ENCODE results near the gene CALCOCO1. TPM values are rescaled to one million over a fixed set of nuclear protein-coding genes. Genes with fewer than 3 reads are reported as not detected.

Gene CALCOCO1
- total and polyA plus RNA-seq, 7 donors, result 24.0 to 322 (median 232) TPM

DNA sequence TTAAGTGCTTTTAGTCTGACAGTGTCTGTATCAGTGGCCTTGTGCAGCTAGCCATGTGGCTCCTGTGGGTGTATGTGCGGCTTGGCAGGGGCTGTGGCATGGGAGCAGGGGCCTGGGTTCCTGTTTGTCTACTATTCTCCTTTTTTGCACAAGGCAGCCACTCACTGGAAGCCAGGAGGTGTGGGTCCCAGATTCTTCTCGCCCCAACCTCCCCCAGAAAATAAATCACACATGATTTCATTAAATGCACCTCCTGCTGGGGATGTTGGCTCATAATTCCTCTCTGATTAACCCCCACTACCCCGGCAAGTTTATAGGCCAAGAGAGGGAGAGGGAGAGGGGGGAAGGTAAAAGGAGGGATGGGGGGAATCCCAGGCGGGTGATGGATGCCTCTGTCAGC, 17.6 kb downstream of the CALCOCO1 start:
- no peak overlapping the region for H3K27ac ChIP-seq
- peaks cover 0 to 17% (median 0%) of the 10 kb centered on the region in 3 donors for H3K27me3 ChIP-seq
- H3K4me1 ChIP-seq, result no peaks in the 10 kb centered on the region
- DNase-seq, result peak; percentile 29
- TF ChIP-seq, protein P1, sequence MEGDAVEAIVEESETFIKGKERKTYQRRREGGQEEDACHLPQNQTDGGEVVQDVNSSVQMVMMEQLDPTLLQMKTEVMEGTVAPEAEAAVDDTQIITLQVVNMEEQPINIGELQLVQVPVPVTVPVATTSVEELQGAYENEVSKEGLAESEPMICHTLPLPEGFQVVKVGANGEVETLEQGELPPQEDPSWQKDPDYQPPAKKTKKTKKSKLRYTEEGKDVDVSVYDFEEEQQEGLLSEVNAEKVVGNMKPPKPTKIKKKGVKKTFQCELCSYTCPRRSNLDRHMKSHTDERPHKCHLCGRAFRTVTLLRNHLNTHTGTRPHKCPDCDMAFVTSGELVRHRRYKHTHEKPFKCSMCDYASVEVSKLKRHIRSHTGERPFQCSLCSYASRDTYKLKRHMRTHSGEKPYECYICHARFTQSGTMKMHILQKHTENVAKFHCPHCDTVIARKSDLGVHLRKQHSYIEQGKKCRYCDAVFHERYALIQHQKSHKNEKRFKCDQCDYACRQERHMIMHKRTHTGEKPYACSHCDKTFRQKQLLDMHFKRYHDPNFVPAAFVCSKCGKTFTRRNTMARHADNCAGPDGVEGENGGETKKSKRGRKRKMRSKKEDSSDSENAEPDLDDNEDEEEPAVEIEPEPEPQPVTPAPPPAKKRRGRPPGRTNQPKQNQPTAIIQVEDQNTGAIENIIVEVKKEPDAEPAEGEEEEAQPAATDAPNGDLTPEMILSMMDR (IDR thresholded peaks at IDR 0.05), result no peak
- TF ChIP-seq POLR2AphosphoS5 (IDR thresholded peaks at IDR 0.05) (no peak), POLR2A (IDR thresholded peaks at IDR 0.05) (no peak), EP300 (IDR thresholded peaks at IDR 0.05) (no peak)
- H3K4me3 ChIP-seq, result no peak overlapping the region
- WGBS, 2 donors, result 45 to 64% methylated on average over 4 of the region's 4 CpGs
- no peaks in the 10 kb centered on the region for H3K9me3 ChIP-seq
- H3K36me3 ChIP-seq, result peaks cover 14 to 36% (median 18%) of the 10 kb centered on the region in 4 donors
- intact Hi-C loops (cut with DNase I), result no loop called here

DNA sequence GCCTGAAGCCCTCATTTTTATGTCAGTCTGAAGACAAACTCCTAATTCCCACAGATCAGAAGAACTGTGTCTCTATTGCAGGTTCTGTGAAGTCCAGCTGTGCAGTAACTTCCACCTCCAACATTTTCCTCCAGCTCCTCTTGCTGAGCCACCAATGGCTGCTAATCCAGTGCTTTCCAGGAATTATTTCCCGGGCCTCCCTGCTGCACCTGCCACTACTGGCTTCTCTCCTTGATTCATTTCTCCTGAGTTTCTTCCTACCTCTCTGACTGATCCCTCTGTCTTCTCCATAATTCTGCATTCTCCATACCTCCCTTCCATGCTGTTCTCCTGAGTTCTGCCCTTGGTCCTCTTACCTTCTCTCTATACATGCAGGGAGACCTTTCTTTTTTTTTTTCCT, 21.2 kb downstream of the CALCOCO1 start:
- Histone ChIP-seq H3K4me1 (no peaks in the 10 kb centered on the region), H3K27me3 (peaks cover 0 to 52% (median 25%) of the 10 kb centered on the region in 3 donors), H3K36me3 (peaks cover 0 to under 1% (median 0%) of the 10 kb centered on the region in 4 donors), H3K27ac (no peak overlapping the region), H3K4me3 (no peak overlapping the region), H3K9me3 (no peaks in the 10 kb centered on the region)
- no peak for DNase-seq
- intact Hi-C loops (cut with DNase I), result no loop called here
- no peak for TF ChIP-seq POLR2AphosphoS5 (IDR thresholded peaks at IDR 0.05)
- TF ChIP-seq, protein P1 (IDR thresholded peaks at IDR 0.05), result no peak
- TF ChIP-seq EP300 (IDR thresholded peaks at IDR 0.05), result no peak
- WGBS, 2 donors, result 26 to 67% methylated on average over 1 of the region's 1 CpG

DNA sequence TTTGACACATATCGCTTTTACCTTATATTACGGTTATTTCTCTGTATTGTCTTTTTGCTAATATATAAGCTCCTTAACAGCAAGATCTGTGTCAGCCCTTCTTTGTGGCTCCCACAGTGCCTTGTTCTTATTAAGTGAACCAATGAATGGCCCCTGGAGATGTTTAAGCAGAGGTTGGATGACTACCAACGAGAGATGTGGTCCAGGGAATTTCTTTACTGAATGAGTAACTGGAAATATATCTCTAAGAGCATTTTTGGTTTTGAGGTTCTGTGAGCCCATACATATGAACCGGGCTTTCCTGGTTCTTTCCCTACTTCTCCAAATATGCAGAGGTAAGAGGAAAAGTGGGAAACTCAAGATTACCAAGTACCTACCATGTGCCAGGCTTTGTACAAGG, 23.5 kb downstream of the CALCOCO1 start:
- Histone ChIP-seq H3K4me1 (no peaks in the 10 kb centered on the region), H3K36me3 (no peaks in the 10 kb centered on the region), H3K27me3 (peaks cover 8 to 71% (median 37%) of the 10 kb centered on the region in 3 donors), H3K9me3 (no peaks in the 10 kb centered on the region), H3K4me3 (no peak overlapping the region), H3K27ac (no peak overlapping the region)
- TF ChIP-seq POLR2AphosphoS5 (IDR thresholded peaks at IDR 0.05) (no peak), EP300 (IDR thresholded peaks at IDR 0.05) (no peak), POLR2A (IDR thresholded peaks at IDR 0.05) (no peak)
- TF ChIP-seq, protein P1 (IDR thresholded peaks at IDR 0.05), result no peak
- DNase-seq, result no peak
- WGBS, 2 donors, result 74 to 80% methylated on average over 4 of the region's 4 CpGs
- intact Hi-C loops (cut with DNase I), result no loop called here

DNA sequence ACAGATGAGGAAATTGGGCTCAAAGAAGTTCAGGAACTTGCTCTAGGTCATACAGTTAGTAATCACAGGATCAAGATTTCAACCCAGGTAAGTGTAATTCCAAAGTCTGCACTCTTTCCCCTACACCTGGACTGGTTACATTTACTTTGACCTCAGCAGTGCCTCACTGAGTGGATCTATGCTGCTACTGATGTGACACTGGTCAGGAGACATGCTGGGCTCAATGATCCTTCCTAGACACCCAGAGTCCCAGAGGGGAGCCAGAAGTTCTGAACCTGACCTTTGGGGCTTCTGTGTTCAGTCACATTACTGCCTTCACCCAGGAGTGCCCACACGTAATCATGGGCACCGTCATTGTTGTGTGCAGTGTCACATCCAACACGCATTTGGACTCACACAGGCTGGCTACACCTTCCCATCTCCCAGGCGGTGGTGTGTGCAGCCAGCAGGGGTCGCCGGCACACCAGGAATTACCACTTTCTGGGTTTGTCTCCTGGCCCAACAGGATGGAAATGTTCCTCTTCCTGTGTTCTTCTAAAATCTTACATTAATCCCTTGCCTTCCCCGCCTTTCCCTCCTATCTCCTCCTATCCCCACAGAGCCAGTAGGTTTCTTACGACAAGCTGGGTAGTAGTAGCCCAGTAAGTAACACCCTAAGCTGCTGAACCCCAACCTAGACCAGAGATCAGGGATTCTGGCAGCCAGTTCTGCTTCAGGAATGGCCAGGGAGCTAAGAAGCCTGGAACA, 25.6 kb downstream of the CALCOCO1 start:
- H3K9me3 ChIP-seq, result no peaks in the 10 kb centered on the region
- no peak overlapping the region for H3K4me3 ChIP-seq
- no peak overlapping the region for H3K27ac ChIP-seq
- H3K27me3 ChIP-seq, result peaks cover 16 to 88% (median 56%) of the 10 kb centered on the region in 3 donors
- intact Hi-C loops (cut with DNase I), result loop anchor here (1.0 to 2.0 kb wide), 2 partner anchors 41 to 45 kb away; no protein-coding TSS in a partner anchor
- 2% methylated on average over 8 of the region's 8 CpGs for WGBS, 2 donors
- no peaks in the 10 kb centered on the region for H3K36me3 ChIP-seq
- TF ChIP-seq POLR2A (IDR thresholded peaks at IDR 0.05), result no peak
- TF ChIP-seq, protein P1 (IDR thresholded peaks at IDR 0.05), result peak; percentile 75 to 86 (median 84)
- TF ChIP-seq EP300 (IDR thresholded peaks at IDR 0.05), result no peak
- peak; percentile 89 for DNase-seq
- H3K4me1 ChIP-seq, result peaks cover 0 to 4% (median 2%) of the 10 kb centered on the region in 4 donors

Data from sigmoid colon (tissue), 7 donors.